ENCODE measurements around the gene SLC5A4.

SLC5A4 gene

GRCh38 chr22:32233091-32233490 lies 22.1 kb downstream of the SLC5A4 start:
- no peaks in the 10 kb centered on the region for H3K27me3 ChIP-seq
- H3K9ac ChIP-seq, result no peak overlapping the region
- no peaks in the 10 kb centered on the region for H3K9me3 ChIP-seq
- no peaks in the 10 kb centered on the region for H3K36me3 ChIP-seq
- no peak for TF ChIP-seq Cebpa-rat (IDR thresholded peaks at IDR 0.05)
- H3K4me3 ChIP-seq, result no peak overlapping the region
- no peak overlapping the region for H3K4me2 ChIP-seq
- no peaks in the 10 kb centered on the region for H3K4me1 ChIP-seq
- no peak overlapping the region for H3K27ac ChIP-seq
- H4K20me1 ChIP-seq, result no peaks in the 10 kb centered on the region

GRCh38 chr22:32232191-32232830 lies 22.8 kb downstream of the SLC5A4 start:
- H3K4me3 ChIP-seq, result no peak overlapping the region
- TF ChIP-seq Cebpa-rat (IDR thresholded peaks at IDR 0.05), result no peak
- no peak overlapping the region for H3K27ac ChIP-seq
- no peaks in the 10 kb centered on the region for H3K4me1 ChIP-seq
- no peaks in the 10 kb centered on the region for H3K9me3 ChIP-seq
- no peaks in the 10 kb centered on the region for H4K20me1 ChIP-seq
- H3K9ac ChIP-seq, result no peak overlapping the region
- H3K36me3 ChIP-seq, result no peaks in the 10 kb centered on the region
- H3K4me2 ChIP-seq, result no peak overlapping the region
- H3K27me3 ChIP-seq, result no peaks in the 10 kb centered on the region

- Histone ChIP-seq H3K27ac (no peak overlapping the region), H3K4me1 (no peaks in the 10 kb centered on the region), H3K4me3 (no peak overlapping the region), H3K9ac (no peak overlapping the region), H3K9me3 (no peaks in the 10 kb centered on the region), H3K36me3 (no peaks in the 10 kb centered on the region), H4K20me1 (no peaks in the 10 kb centered on the region), H3K27me3 (no peaks in the 10 kb centered on the region), H3K4me2 (no peak overlapping the region)
- no peak for TF ChIP-seq Cebpa-rat (IDR thresholded peaks at IDR 0.05)
Measured at GRCh38 chr22:32226326-32227104, 28.6 kb downstream of the SLC5A4 start.

- Histone ChIP-seq H3K9me3 (no peaks in the 10 kb centered on the region), H3K9ac (no peak overlapping the region), H3K4me1 (no peaks in the 10 kb centered on the region), H3K27ac (no peak overlapping the region), H3K4me3 (no peak overlapping the region), H4K20me1 (no peaks in the 10 kb centered on the region), H3K4me2 (no peak overlapping the region), H3K36me3 (no peaks in the 10 kb centered on the region), H3K27me3 (no peaks in the 10 kb centered on the region)
- TF ChIP-seq Cebpa-rat (IDR thresholded peaks at IDR 0.05), result no peak
Measured at GRCh38 chr22:32222991-32223390, 32.2 kb downstream of the SLC5A4 start.

- H3K27me3 ChIP-seq, result no peaks in the 10 kb centered on the region
- H3K9ac ChIP-seq, result no peak overlapping the region
- no peak overlapping the region for H3K4me3 ChIP-seq
- H3K36me3 ChIP-seq, result no peaks in the 10 kb centered on the region
- H3K4me1 ChIP-seq, result no peaks in the 10 kb centered on the region
- H3K4me2 ChIP-seq, result no peak overlapping the region
- H3K27ac ChIP-seq, result no peak overlapping the region
- H3K9me3 ChIP-seq, result no peaks in the 10 kb centered on the region
- TF ChIP-seq Cebpa-rat (IDR thresholded peaks at IDR 0.05), result no peak
- no peaks in the 10 kb centered on the region for H4K20me1 ChIP-seq
Measured at GRCh38 chr22:32219026-32219425, 36.1 kb downstream of the SLC5A4 start.

GRCh38 chr22:32218470-32218869 lies 36.7 kb downstream of the SLC5A4 start:
- H3K4me2 ChIP-seq, result no peak overlapping the region
- no peaks in the 10 kb centered on the region for H3K36me3 ChIP-seq
- no peaks in the 10 kb centered on the region for H3K9me3 ChIP-seq
- no peak overlapping the region for H3K4me3 ChIP-seq
- no peaks in the 10 kb centered on the region for H3K4me1 ChIP-seq
- H3K9ac ChIP-seq, result no peak overlapping the region
- TF ChIP-seq Cebpa-rat (IDR thresholded peaks at IDR 0.05), result no peak
- H4K20me1 ChIP-seq, result no peaks in the 10 kb centered on the region
- no peaks in the 10 kb centered on the region for H3K27me3 ChIP-seq
- no peak overlapping the region for H3K27ac ChIP-seq

GRCh38 chr22:32217465-32217864 lies 37.7 kb downstream of the SLC5A4 start:
- Histone ChIP-seq H3K9me3 (no peaks in the 10 kb centered on the region), H3K27ac (no peak overlapping the region), H4K20me1 (no peaks in the 10 kb centered on the region), H3K36me3 (no peaks in the 10 kb centered on the region), H3K4me3 (no peak overlapping the region), H3K4me1 (peaks cover under 1% of the 10 kb centered on the region; the same call in 1 of the 2 replicates), H3K4me2 (no peak overlapping the region), H3K9ac (no peak overlapping the region), H3K27me3 (no peaks in the 10 kb centered on the region)
- no peak for TF ChIP-seq Cebpa-rat (IDR thresholded peaks at IDR 0.05)

GRCh38 chr22:32216911-32217310 lies 38.2 kb downstream of the SLC5A4 start:
- Histone ChIP-seq H3K4me1 (peaks cover 6% of the 10 kb centered on the region), H3K9me3 (no peaks in the 10 kb centered on the region), H3K27me3 (no peaks in the 10 kb centered on the region), H4K20me1 (no peaks in the 10 kb centered on the region), H3K4me3 (no peak overlapping the region), H3K4me2 (no peak overlapping the region), H3K36me3 (no peaks in the 10 kb centered on the region), H3K9ac (no peak overlapping the region), H3K27ac (no peak overlapping the region)
- no peak for TF ChIP-seq Cebpa-rat (IDR thresholded peaks at IDR 0.05)

GRCh38 chr22:32211011-32211410 lies 44.1 kb downstream of the SLC5A4 start:
- Histone ChIP-seq H3K4me1 (peaks cover 10% of the 10 kb centered on the region), H3K27ac (no peak overlapping the region), H3K36me3 (no peaks in the 10 kb centered on the region), H4K20me1 (no peaks in the 10 kb centered on the region), H3K27me3 (no peaks in the 10 kb centered on the region), H3K9me3 (no peaks in the 10 kb centered on the region), H3K4me2 (no peak overlapping the region), H3K4me3 (no peak overlapping the region), H3K9ac (no peak overlapping the region)
- no peak for TF ChIP-seq Cebpa-rat (IDR thresholded peaks at IDR 0.05)

GRCh38 chr22:32208681-32209080 lies 46.5 kb downstream of the SLC5A4 start:
- no peak for TF ChIP-seq Cebpa-rat (IDR thresholded peaks at IDR 0.05)
- H3K4me3 ChIP-seq, result no peak overlapping the region
- H3K27me3 ChIP-seq, result 0 out of 2 replicates have a peak, but pooled peaks cover under 1% of the 10 kb centered on the region
- peaks cover 10% of the 10 kb centered on the region for H3K4me1 ChIP-seq
- H3K4me2 ChIP-seq, result no peak overlapping the region
- H3K27ac ChIP-seq, result no peak overlapping the region
- no peaks in the 10 kb centered on the region for H3K9me3 ChIP-seq
- H4K20me1 ChIP-seq, result no peaks in the 10 kb centered on the region
- no peaks in the 10 kb centered on the region for H3K36me3 ChIP-seq
- H3K9ac ChIP-seq, result no peak overlapping the region

Measured in BLaER1 (cell line).